GM04503 (cell line): Measurements from ENCODE around the gene SEMA4D.

Source experiments
- DNase-seq: peaks from one replicate; pipeline ENCODE4 v3.0.0-alpha.2; 2012; ENCODE audit warnings: low read depth

SEMA4D gene

GRCh38 chr9:89497978-89498851, at the start of gene SEMA4D:
TSS of gene SEMA4D (minus strand) at chr9:89498113. CDS start at chr9:89405456, 92,657 bp downstream.
- DNase-seq: no peak

DNA sequence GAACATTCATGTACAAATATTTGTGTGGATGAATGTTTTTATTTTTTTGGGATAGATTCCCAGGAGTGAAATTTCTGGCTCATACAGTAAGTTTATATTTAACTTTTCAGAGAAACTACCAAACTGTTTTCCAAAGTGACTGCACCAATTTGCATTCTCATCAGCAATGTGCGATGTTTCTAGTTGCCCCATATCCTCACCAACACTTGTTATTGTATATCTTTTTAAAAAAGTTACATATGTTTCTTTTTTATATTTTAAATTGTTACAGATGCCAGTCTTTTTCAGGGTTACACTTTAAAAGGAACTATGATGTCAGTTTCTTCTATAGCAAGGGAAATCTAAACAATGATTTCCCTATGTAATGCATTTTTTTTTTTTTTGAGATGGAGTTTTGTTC, 49.1 kb upstream of the SEMA4D start:
- no peak for DNase-seq

DNA sequence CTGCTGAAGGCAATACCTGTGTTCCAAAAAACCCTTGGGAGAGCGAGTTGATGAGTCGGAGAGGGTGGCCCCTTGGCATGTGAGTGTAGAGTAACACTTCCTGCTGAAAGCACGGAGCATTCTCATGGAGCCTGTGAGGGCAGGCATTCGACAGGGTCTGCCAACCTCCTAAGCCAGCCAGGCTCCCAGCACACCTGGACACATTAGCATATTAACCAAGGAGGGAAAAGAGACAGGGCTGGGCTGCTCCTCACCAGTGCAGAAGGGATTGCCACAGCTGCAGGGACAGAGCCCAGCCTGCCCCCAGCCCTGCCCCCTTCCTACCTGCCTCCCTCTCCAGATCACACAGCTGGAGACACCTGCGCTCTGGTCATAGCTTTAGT, 46.4 kb upstream of the SEMA4D start:
- no peak for DNase-seq

DNA sequence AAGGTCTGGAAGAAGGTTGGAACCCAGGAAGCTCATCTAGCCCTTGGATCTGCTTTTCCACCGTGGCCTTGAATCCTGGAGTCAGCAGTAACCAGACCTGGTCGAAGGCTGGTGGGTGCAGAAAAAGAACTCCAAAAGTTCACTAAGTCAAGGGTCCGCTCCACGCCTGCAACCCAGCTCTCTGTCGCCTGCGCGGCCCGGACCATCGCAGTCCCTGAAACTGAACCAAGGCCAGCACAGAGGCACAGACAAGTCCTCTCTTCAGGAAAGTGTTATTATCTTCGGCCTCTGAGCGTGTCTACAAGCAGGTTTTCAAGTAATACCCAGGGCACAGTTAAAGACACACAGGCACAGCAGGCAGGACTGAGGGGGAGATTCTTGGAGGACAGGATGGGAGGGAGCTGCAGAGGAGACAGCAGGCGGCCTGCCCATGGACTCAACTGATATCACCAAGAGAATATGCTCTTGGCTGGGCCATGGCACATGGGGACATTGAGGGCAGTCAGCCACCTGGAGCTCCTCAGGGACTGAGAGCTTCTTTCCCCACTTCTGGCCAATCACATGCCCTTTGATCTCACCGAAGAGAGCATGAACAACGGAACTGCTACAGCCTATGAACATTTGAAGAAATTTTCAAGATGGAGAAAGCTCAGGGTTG, 45.8 kb upstream of the SEMA4D start:
- DNase-seq: no peak

DNA sequence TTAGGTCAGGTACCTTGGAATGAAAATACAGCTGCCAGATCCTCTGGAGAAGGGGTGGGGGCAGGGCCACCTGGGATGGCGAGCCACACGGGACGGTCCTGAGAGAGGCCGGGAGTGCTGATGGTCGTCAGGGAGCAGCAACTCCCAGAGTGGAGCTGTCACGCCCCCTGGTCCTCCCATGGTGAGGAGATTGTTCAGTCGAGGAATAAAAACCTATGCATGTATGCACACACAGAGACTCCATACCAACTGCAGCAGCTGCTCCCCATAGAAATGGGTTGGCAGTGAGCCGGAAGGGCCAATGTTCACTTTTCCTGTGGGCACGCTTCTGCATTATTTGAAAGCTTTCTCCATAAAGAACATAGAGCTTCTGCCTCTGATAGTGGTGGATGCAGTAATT, 45.2 kb upstream of the SEMA4D start:
- no peak for DNase-seq

- no peak for DNase-seq
These were observed 44.6 kb upstream of the SEMA4D start for GRCh38 chr9:89542401-89543021.

DNA sequence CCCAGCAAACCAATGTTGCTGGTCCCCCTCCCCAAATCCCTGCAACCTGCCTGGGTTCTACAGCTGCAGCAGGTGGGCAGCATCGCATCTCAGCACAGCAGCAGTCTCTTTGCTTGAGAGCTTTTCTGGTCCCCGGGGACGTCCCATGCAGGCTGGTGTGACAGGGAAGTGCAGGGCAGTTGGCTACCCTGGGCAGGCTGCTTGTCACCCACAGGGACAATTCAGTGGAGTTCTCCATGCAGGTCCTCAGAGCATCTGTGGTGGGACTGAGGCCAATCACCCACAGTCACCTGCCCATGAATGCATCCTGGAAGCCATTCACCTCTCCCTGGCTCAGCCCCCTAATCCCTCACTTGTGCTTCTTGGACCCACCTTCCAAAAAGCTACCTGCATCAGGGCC, 43.9 kb upstream of the SEMA4D start:
- DNase-seq: no peak

DNA sequence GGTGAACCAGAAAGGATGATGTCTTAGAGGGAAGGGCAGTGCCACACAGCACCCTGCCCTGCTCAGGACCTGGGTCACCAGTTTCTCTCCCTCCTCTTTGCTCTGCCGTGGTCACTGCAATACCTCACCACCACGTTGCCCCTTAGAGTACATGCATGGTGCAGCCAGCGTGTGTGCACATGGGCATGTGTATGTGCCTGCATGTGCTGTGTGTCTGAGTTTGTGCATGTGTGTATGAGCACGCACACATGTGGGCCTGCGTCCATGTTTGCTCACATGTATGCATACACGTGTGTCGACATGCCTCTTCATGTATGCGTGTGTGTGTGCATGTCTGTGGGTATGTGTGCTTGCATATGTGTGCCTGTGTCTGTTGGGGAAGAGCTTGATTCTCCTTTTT, 41.5 kb upstream of the SEMA4D start:
- no peak for DNase-seq

- no peak for DNase-seq
These were observed 41.0 kb upstream of the SEMA4D start for GRCh38 chr9:89538871-89539270.

GRCh38 chr9:89537166-89537565, 39.3 kb upstream of the SEMA4D start:
- no peak for DNase-seq

DNA sequence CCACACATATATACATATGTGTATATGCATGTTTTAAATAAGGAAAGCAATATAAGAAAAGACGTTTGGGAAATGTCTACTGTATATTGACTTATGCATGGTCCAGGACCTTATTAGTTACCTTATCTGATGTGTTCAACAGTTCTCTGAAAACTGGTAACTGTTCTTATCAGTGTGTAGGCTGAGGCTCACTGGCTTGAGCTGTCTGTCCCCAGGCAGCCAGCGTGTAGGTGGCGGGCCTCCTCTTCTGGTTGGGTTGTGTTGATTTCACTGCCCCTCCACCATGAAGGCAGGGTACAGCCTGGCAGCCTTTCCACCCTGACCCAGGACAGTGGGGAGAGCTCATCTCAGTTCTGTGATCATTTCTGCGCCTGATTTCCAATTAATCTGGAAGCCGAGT, 38.7 kb upstream of the SEMA4D start:
- no peak for DNase-seq

DNA sequence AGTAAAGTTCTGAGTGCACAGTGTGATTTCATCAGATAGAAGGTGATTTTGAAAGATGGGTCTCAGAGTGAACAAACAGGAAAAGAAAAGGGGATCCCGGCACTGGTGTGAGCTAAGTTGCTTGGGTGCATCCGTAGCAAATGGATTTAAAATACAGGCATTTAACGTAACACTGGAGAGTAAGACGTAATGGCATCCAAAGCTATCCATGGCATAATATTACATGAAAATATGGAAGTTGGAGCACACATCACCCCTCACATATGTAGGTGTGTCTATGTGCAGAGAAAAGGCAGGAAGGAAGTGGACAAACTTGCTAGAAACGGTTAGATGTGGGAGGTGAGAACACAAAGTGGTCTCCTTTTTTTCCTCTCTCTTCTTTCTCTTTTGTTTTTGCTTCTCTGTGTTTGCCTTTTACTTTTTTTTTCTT, 38.2 kb upstream of the SEMA4D start:
- no peak for DNase-seq

DNA sequence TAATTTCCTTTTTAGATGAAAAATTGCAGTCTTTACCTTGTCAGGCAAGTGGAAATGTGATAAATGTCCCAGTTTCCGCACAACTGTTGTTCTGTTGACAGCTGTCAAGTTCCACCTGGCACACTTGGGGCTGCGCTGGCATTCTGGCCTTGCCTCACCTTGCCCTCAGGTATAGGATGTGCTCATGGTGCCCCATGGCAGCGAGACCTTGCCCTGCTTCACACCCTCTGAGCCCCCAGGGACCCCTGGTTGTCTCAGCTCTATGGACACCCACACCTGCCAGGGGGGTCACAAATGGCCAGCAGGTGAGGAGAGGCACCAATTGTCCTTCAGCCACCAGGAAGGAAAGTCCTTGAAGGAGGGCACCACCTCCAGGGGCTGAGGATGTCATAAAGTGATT, 37.5 kb upstream of the SEMA4D start:
- DNase-seq: no peak

DNA sequence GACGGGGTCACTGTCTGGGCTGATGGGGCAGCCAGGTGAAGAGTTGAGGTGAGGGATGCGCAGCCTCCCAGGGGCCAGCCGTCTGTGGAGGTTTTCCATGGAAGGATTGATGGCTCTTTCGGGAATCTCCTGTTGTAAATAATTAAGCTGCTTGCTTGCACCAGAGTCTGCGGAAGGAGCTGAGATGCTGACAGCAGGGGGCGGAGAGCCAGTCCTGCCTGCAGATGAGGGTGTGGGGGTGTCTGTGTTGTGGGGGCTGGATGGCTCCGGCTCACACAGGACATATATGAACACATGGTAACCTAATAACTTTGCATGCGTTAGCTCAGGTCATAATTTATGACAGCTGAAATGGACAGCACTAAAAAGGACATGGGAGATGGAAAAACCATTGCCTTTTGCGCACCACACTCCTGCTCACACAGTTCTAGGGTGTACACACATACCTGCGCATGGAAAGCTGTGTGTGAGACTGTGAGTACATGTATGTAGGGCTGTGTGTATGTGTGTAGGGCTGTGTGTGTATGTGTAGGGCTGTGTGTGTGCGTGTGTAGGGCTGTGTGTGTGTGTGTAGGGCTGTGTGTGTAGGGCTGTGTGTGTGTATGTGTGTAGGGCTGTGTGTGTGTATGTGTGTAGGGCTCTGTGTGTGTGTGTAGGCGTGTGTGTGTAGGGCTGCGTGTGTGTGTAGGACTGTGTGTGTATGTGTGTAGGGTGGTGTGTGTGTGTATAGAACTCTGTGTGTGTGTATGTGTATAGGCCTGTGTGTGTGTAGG, 36.8 kb upstream of the SEMA4D start:
- DNase-seq: no peak

DNA sequence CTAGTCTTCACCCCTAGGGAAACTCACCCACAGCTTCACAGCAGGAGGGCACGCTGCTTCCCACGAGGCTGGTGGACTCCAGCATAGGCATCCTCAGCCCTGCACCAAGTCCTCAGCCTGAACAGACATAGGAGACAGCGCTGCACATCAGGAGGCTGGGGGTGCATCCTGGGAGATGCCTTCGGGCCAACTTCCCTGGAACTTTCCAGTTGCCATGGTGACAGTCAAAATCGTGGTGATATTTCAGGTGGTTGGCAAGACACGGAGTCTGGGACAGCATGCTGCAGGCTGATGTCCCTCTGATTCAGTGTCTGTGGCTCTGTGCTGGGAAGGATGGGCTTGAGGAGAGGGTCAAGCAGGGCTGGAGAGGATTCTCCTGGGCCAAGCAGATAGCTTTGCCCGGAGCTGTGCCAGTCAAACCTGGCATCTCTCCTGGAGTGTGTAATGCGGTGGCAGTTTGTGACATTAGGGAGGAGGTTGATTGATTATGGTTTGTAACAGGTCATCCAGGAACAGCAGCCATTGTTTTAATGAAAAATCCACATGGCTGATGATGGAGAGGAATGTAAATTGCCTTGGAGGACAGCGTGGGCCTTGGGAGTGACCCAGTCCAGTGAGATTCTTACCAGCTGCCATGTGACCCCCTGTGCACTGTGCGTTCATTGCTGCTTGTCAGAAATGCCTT, 35.6 kb upstream of the SEMA4D start:
- no peak for DNase-seq

DNA sequence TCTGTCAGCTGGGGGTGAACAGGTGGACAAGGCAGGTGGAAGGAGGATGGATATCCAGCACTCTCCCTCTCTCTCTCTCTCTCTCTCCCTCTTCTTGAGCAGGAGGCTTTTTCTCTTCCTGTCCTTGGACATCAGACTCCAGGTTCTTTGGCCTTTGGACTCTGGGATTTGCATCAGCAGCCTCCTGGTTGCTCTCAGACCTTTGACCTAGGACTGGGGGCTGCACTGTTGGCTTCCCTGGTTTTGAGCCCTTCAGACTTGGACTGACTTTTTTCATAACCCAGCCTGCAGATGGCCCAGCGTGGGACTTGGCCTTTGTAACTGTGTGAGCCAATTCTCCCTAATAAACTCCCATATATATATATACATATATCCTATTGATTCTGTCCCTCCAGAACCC, 35.0 kb upstream of the SEMA4D start:
- DNase-seq: no peak

- DNase-seq: no peak
These were observed 34.6 kb upstream of the SEMA4D start for GRCh38 chr9:89532478-89532877.

DNA sequence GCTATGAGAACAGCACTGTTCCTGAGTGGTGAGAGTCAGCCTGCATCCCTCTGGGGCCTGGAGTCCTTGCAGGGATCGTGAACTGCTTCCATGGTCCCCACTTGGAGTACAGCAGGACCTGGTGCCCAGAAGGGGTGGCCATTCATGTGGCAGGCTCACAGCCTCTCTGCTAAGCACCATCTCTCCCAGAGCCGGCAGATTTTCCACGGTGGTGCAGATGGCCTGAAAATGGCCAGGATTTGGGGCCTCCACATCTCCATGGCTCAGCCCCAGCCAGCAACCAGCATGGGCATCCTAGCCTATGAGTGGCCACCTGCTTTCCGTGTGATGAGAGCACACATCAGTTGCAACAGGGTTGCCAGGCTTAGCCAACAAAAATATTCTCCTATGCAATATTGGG, 33.9 kb upstream of the SEMA4D start:
- DNase-seq: no peak

DNA sequence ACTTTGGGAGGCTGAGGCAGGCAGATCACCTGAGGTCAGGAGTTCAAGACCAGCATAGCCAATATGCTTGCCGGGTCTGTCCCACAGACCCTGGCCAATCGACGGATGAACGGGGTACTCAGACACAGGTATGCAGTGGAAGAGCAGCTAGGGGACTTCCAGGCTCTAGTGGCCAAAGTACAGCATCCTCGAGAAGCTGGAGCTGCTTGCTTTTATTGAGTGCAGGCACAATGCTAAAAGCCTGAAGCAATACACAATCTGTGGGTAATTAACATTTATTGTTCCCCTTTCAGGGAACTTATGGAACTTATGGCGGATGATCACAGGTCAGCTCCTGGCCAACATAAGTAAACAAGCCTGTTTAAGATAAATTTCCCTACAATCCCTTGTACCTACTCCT, 32.8 kb upstream of the SEMA4D start:
- DNase-seq: no peak

DNA sequence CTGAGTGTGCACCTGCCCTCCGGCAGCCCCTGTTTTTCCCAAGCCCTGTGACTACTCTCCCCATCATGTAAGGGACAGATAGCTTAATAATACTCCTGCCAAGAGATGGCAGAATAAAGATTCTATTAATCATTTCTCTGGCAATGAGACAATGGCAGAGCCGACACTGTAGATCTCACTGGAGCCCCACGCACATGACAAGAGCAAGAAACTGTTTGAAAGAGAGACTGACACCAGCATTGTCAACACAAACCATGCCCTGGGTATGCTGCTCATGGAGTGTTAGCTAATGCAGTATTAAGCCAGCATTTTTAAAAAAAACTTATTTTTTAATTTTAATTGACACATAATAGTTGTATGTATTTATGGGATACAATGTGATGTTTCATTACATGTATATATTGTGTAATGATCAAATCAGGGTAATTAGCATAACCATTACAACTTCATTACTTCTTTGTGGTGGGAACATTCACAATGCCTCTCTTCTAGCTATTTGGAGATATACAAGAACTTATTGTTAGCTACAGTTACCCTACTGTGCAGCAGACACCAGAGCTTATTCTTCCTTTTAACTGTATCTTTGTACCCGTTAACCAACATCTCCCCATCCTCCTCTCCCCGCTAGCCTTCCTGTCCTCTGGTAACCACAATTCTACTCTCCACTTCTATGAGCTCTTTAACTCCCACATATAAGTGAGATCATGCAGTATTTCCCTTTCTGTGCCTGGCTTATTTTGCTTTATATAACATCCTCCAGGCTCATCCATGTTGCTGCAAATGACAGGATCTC, 31.5 kb upstream of the SEMA4D start:
- DNase-seq: no peak

- no peak for DNase-seq
These were observed 30.6 kb upstream of the SEMA4D start for GRCh38 chr9:89528540-89528939.
